ENCODE measurements around the gene FLNB.

Gene FLNB

GRCh38 chr3:58179235-58180098 is 171.2 kb downstream of the FLNB start:
- no peak for DNase-seq

GRCh38 chr3:58180099-58180880 is 172.1 kb downstream of the FLNB start:
- no peak for DNase-seq

GRCh38 chr3:58180940-58181587 is 172.8 kb downstream of the FLNB start:
- DNase-seq: no peak

GRCh38 chr3:58183221-58183620 is 175.0 kb downstream of the FLNB start:
- no peak for DNase-seq

GRCh38 chr3:58183891-58184290 is 175.7 kb downstream of the FLNB start:
- no peak for DNase-seq

GRCh38 chr3:58184309-58184981 is 176.2 kb downstream of the FLNB start:
- no peak for DNase-seq

GRCh38 chr3:58184982-58185360 is 176.7 kb downstream of the FLNB start:
- DNase-seq: no peak

GRCh38 chr3:58188173-58188564 is 179.9 kb downstream of the FLNB start:
- no peak for DNase-seq

GRCh38 chr3:58188921-58189451 is 180.8 kb downstream of the FLNB start:
- no peak for DNase-seq

- DNase-seq: no peak
Observed at GRCh38 chr3:58189691-58190090, 181.5 kb downstream of the FLNB start.

- no peak for DNase-seq
Observed at GRCh38 chr3:58190291-58190690, 182.1 kb downstream of the FLNB start.

- DNase-seq: no peak
Observed at GRCh38 chr3:58190882-58191281, 182.7 kb downstream of the FLNB start.

- no peak for DNase-seq
Observed at GRCh38 chr3:58191361-58191991, 183.3 kb downstream of the FLNB start.

GRCh38 chr3:58192069-58192468 is 183.8 kb downstream of the FLNB start:
- DNase-seq: no peak

GRCh38 chr3:58193682-58194407 is 185.6 kb downstream of the FLNB start:
- DNase-seq: no peak

- DNase-seq: no peak
Observed at GRCh38 chr3:58197588-58197987, 189.4 kb downstream of the FLNB start.

GRCh38 chr3:58198362-58198761 is 190.1 kb downstream of the FLNB start:
- no peak for DNase-seq

GRCh38 chr3:58198804-58199203 is 190.6 kb downstream of the FLNB start:
- DNase-seq: no peak

- DNase-seq: no peak
Observed at GRCh38 chr3:58200121-58200709, 192.0 kb downstream of the FLNB start.
